ENCODE results near the gene MBD6.

The MBD6 gene

GRCh38 chr12:57522011-57522886 is at the start of gene MBD6:
TSS of gene MBD6 (plus strand) at chr12:57522824. CDS start at chr12:57524304, 1,480 bp downstream.
- DNase-seq: peak; percentile 90 to 93

- no peak for DNase-seq
Observed at GRCh38 chr12:57473392-57473791, 49.2 kb upstream of the MBD6 start.

- DNase-seq: no peak
Observed at GRCh38 chr12:57473886-57474285, 48.7 kb upstream of the MBD6 start.

GRCh38 chr12:57474430-57474829 is 48.2 kb upstream of the MBD6 start:
- no peak for DNase-seq

GRCh38 chr12:57474862-57475261 is 47.8 kb upstream of the MBD6 start:
- DNase-seq: no peak

GRCh38 chr12:57475271-57476161 is 47.1 kb upstream of the MBD6 start:
- no peak for DNase-seq

- DNase-seq: peak; percentile 90 to 91
Observed at GRCh38 chr12:57476162-57476992, 46.2 kb upstream of the MBD6 start.

GRCh38 chr12:57476993-57477709 is 45.5 kb upstream of the MBD6 start:
- DNase-seq: no peak

- peak; percentile 66 to 69 for DNase-seq
Observed at GRCh38 chr12:57477710-57478681, 44.6 kb upstream of the MBD6 start.

GRCh38 chr12:57479043-57479375 is 43.6 kb upstream of the MBD6 start:
- no peak for DNase-seq

GRCh38 chr12:57479376-57480115 is 43.1 kb upstream of the MBD6 start, which contains the start of gene ARHGAP9:
TSS of gene ARHGAP9 (minus strand) at chr12:57479866. CDS start at chr12:57479406, 460 bp downstream.
- DNase-seq: peak; percentile 67 to 68

- DNase-seq: no peak
Observed at GRCh38 chr12:57481671-57482070, 41.0 kb upstream of the MBD6 start.

GRCh38 chr12:57483466-57483865 is 39.2 kb upstream of the MBD6 start:
- no peak for DNase-seq

GRCh38 chr12:57485695-57486094 is 36.9 kb upstream of the MBD6 start:
- no peak for DNase-seq

GRCh38 chr12:57487055-57487596 is 35.5 kb upstream of the MBD6 start:
- DNase-seq: no peak

GRCh38 chr12:57487597-57488401 is 34.8 kb upstream of the MBD6 start, which contains the start of gene MARS1:
TSS of gene MARS1 (plus strand) at chr12:57488068. CDS start at chr12:57488091, 23 bp downstream.
- peak; percentile 93 for DNase-seq

GRCh38 chr12:57488402-57489156 is 34.0 kb upstream of the MBD6 start:
- no peak for DNase-seq

GRCh38 chr12:57489157-57489641 is 33.4 kb upstream of the MBD6 start:
- DNase-seq: no peak

All from activated T-cell treated with anti-CD3 and anti-CD28 coated beads, Interleukin-2, amount 50 U/mL, for 48 hours (primary cell).